HCT116 (cell line): ENCODE data around the gene MAVS. TPM values are rescaled to one million over a fixed set of nuclear protein-coding genes. Genes with fewer than 3 reads are reported as not detected.
A peak's percentile ranks its signal among the peaks of the same experiment; 100 is the strongest.

ENCODE experiments used
- ATAC-seq: fragments of 200-7000 bp; cut with Tn5 transposase; 2 replicates; pipeline ENCODE4 v1.9.1; 2020; ENCODE audit warnings: mild to moderate bottlenecking, moderate library complexity
- BruUV-seq: library from RNA; stranded (reverse); fragments of 400-500 nt; replicated peaks from 2 replicates; lab custom pipeline; 2021; lab: Mats Ljungman, UMichigan
- CTCF ChIA-PET: fragments of 300-600 bp; sonication (Branson Sonifier 250); formaldehyde crosslinking; loops from one replicate; lab custom pipeline; 2021; ENCODE audit warnings: antibody characterized with exemption; lab: Charles Lee
- POLR2A ChIA-PET: fragments of 300-600, 350-600 bp; sonication (Branson Sonifier 250); formaldehyde crosslinking; loops from one replicate; lab custom pipeline; 2021; ENCODE audit warnings: antibody characterized with exemption; lab: Charles Lee
- RAD21 ChIA-PET, 2 experiments: fragments of 300-600 bp; sonication (Branson Sonifier 250); formaldehyde crosslinking; loops; one replicate each; lab custom pipeline; 2023; ENCODE audit warnings: low total read pairs in 2 of 2; ENCODE audit not compliant: uncharacterized antibody in 2 of 2, unreplicated experiment in 2 of 2, low non-redundant PET in 1 of 2; lab: Charles Lee
- DNase-seq: peaks from one replicate; pipeline ENCODE4 v3.0.0-alpha.2; 2010; ENCODE audit warnings: low read depth, low spot score
- H2AFZ ChIP-seq: fragments of 200-600 bp; shearing (Covaris generic), sonication (generic); 2 replicates; pipeline ENCODE4 v1.6.1; 2017; ENCODE audit warnings: low read depth, mixed run types, mixed read lengths, antibody characterized with exemption, low read length; ENCODE audit not compliant: poor library complexity, severe bottlenecking
- H3K27ac ChIP-seq: 2 replicates; pipeline ENCODE4 v1.5.1; 2012; ENCODE audit warnings: low read depth, low read length
- H3K27me3 ChIP-seq: fragments of 200-600 bp; sonication (generic); 2 replicates; pipeline ENCODE4 v1.6.1; 2016; ENCODE audit warnings: mixed run types, low read length, mixed read lengths; ENCODE audit not compliant: insufficient read depth
- H3K36me3 ChIP-seq, 2 experiments: fragments of 200-500 bp in 1 of 2; fragments of 200-600 bp in 1 of 2; sonication (Bioruptor generic) in 1 of 2; sonication (generic) in 1 of 2; 2 replicates each; pipeline versions ENCODE4 v1.5.1 to v1.6.1; 2014 to 2016; ENCODE audit warnings: low read length in 2 of 2, inconsistent platforms in 1 of 2, mixed read lengths in 1 of 2, mixed run types in 1 of 2; ENCODE audit not compliant: insufficient read depth in 2 of 2, control insufficient read depth in 1 of 2
- H3K4me1 ChIP-seq, 2 experiments: fragments of 200-600 bp in 1 of 2; sonication (generic) in 1 of 2; 2 replicates each; pipeline versions ENCODE4 v1.5.1 to v1.6.1; 2012 to 2017; ENCODE audit warnings: low read length in 2 of 2, inconsistent platforms in 1 of 2, mild to moderate bottlenecking in 1 of 2, mixed read lengths in 1 of 2, mixed run types in 1 of 2, moderate library complexity in 1 of 2; ENCODE audit not compliant: insufficient read depth in 2 of 2, control insufficient read depth in 1 of 2
- H3K4me2 ChIP-seq: fragments of 200-600 bp; sonication (generic); 2 replicates; pipeline ENCODE4 v1.6.1; 2017; ENCODE audit warnings: mixed run types, low read length, mixed read lengths
- H3K4me3 ChIP-seq, 2 experiments: fragments of 200-600 bp in 1 of 2; sonication (generic) in 1 of 2; replicated peaks in 1 of 2; 2 replicates each; pipeline ENCODE4 v1.5.1; 2011 to 2016; ENCODE audit warnings: low read length in 2 of 2, control low read depth in 1 of 2, low read depth in 1 of 2, mild to moderate bottlenecking in 1 of 2, mixed read lengths in 1 of 2, mixed run types in 1 of 2
- H3K79me2 ChIP-seq: fragments of 200-600 bp; sonication (generic); 2 replicates; pipeline ENCODE4 v1.6.1; 2017; ENCODE audit warnings: mild to moderate bottlenecking, mixed run types, low read length, moderate library complexity, mixed read lengths; ENCODE audit not compliant: insufficient read depth
- H3K9ac ChIP-seq: fragments of 200-600 bp; sonication (generic); 2 replicates; pipeline ENCODE4 v1.6.1; 2016; ENCODE audit warnings: low read length, mixed read lengths
- H3K9me2 ChIP-seq: fragments of 200-600 bp; sonication (generic), shearing (Covaris generic); 2 replicates; pipeline ENCODE4 v1.6.1; 2017; ENCODE audit warnings: mixed run types, mild to moderate bottlenecking, moderate library complexity; ENCODE audit not compliant: insufficient read depth
- H3K9me3 ChIP-seq, 2 experiments: fragments of 200-500 bp in 1 of 2; fragments of 200-600 bp in 1 of 2; sonication (Bioruptor generic) in 1 of 2; sonication (generic) in 1 of 2; 2 replicates each; pipeline ENCODE4 v1.6.1; 2014 to 2017; ENCODE audit warnings: low read length in 2 of 2, mixed read lengths in 2 of 2, inconsistent platforms in 1 of 2, low read depth in 1 of 2, mild to moderate bottlenecking in 1 of 2, mixed run types in 1 of 2, moderate library complexity in 1 of 2; ENCODE audit not compliant: control insufficient read depth in 1 of 2, insufficient read depth in 1 of 2
- H4K20me1 ChIP-seq: fragments of 200-600 bp; sonication (generic), shearing (Covaris generic); 2 replicates; pipeline ENCODE4 v1.6.1; 2017; ENCODE audit warnings: mixed run types, mild to moderate bottlenecking, moderate library complexity; ENCODE audit not compliant: insufficient read depth
- ATF3 ChIP-seq: IDR thresholded peaks from 2 replicates; pipeline ENCODE4 v1.6.1; 2012
- POLR2AphosphoS5 ChIP-seq: IDR thresholded peaks from 2 replicates; pipeline ENCODE4 v1.6.1; 2011; ENCODE audit warnings: mild to moderate bottlenecking, low read depth, low read length, moderate library complexity
- YY1 ChIP-seq: IDR thresholded peaks from 2 replicates; pipeline ENCODE4 v1.6.1; 2011; ENCODE audit warnings: low read length, low read depth, moderate library complexity, mild to moderate bottlenecking; ENCODE audit not compliant: insufficient replicate concordance; ENCODE audit errors: extremely low read depth
- intact Hi-C: fragments of 100-400 bp; cut with micrococcal nuclease; formaldehyde crosslinking; loops from 2 replicates; pipeline ENCODE4 v1.10.0; 2022
- total RNA-seq: library from RNA; stranded (reverse); gene quantifications from one replicate; pipeline ENCODE4 v1.2.1, GENCODE V29; 2021; ENCODE audit not compliant: unreplicated experiment

The MAVS gene
- total RNA-seq, 1 experiment from 2014 or later, result 60.1 TPM

GRCh38 chr20:3863317-3863716 is 16.7 kb downstream of the MAVS start:
- Histone ChIP-seq H3K4me1 (no peaks in the 10 kb centered on the region), H3K9me2 (no peaks in the 10 kb centered on the region), H3K27ac (no peak overlapping the region), H3K4me2 (no peak overlapping the region), H3K9ac (no peak overlapping the region), H3K36me3 (peaks cover 46 to 67% of the 10 kb centered on the region in 2 experiments), H4K20me1 (no peaks in the 10 kb centered on the region), H3K79me2 (peaks cover 17% of the 10 kb centered on the region; the same call in 1 of the 2 replicates), H3K4me3 (no peak overlapping the region), H3K27me3 (no peaks in the 10 kb centered on the region), H3K9me3 (peaks cover 0 to 7% of the 10 kb centered on the region in 2 experiments; a peak in 1 of 4 replicates), H2AFZ (no peak overlapping the region)
- ChIA-PET POLR2A (no interaction called here), RAD21 (no interaction called here), CTCF (no interaction called here)
- BruUV-seq, result no TSS peak
- ATAC-seq (no peak), DNase-seq (no peak)
- TF ChIP-seq ATF3, result no peak
- TF ChIP-seq POLR2AphosphoS5, result 0 out of 2 replicates have a peak, but pooled peaks have one; percentile 7
- intact Hi-C loops, result no loop called here

DNA sequence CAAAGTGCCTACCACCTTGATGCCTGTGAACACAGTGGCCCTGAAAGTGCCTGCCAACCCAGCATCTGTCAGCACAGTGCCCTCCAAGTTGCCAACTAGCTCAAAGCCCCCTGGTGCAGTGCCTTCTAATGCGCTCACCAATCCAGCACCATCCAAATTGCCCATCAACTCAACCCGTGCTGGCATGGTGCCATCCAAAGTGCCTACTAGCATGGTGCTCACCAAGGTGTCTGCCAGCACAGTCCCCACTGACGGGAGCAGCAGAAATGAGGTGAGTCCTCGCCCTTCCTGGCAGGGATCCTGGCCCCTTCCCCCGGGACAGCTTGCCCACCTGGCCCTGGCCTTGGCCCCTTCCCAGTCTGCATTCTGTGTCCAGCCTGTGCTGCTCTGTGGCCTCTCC is 17.9 kb downstream of the MAVS start:
- DNase-seq, result no peak
- TF ChIP-seq YY1, result no peak
- TF ChIP-seq, all 23 proteins: peak for 0
- no peak for ATAC-seq
- BruUV-seq, result no TSS peak
- Histone ChIP-seq H2AFZ (no peak overlapping the region), H3K9me3 (peaks cover 0 to 7% of the 10 kb centered on the region in 2 experiments; a peak in 1 of 4 replicates), H3K27me3 (no peaks in the 10 kb centered on the region), H3K36me3 (peaks cover 41 to 63% of the 10 kb centered on the region in 2 experiments), H3K27ac (no peak overlapping the region), H3K9me2 (no peaks in the 10 kb centered on the region), H3K4me1 (no peaks in the 10 kb centered on the region), H3K79me2 (peaks cover 8% of the 10 kb centered on the region; the same call in 1 of the 2 replicates), H3K4me3 (no peak overlapping the region), H4K20me1 (no peaks in the 10 kb centered on the region), H3K4me2 (no peak overlapping the region), H3K9ac (no peak overlapping the region)
- CTCF ChIA-PET, result no interaction called here
- RAD21 ChIA-PET, result no interaction called here
- intact Hi-C loops, result no loop called here
- POLR2A ChIA-PET, result no interaction called here
